Neural cell (in vitro differentiated cells): ENCODE measurements around the gene CTBP2.

ENCODE experiments used
- CTCF ChIP-seq: fragments of 450-650 bp; IDR thresholded peaks from 2 replicates; pipeline ENCODE4 v1.5.1; 2014; ENCODE audit warnings: antibody characterized with exemption, mild to moderate bottlenecking, moderate library complexity; ENCODE audit not compliant: poor library complexity, severe bottlenecking
- EP300 ChIP-seq: fragments of 450-650 bp; conservative IDR thresholded peaks from 2 replicates; pipeline ENCODE4 v1.6.1; 2014; ENCODE audit warnings: antibody characterized with exemption, mild to moderate bottlenecking, moderate library complexity; ENCODE audit not compliant: poor library complexity, severe bottlenecking
- EZH2 ChIP-seq: fragments of 200-600, 300-800 bp; shearing (Covaris generic), sonication (generic); IDR thresholded peaks from 2 replicates; pipeline ENCODE4 v1.6.1; 2014; ENCODE audit warnings: antibody characterized with exemption, low read length, borderline replicate concordance, mild to moderate bottlenecking; ENCODE audit not compliant: insufficient read depth, poor library complexity, severe bottlenecking

DNA sequence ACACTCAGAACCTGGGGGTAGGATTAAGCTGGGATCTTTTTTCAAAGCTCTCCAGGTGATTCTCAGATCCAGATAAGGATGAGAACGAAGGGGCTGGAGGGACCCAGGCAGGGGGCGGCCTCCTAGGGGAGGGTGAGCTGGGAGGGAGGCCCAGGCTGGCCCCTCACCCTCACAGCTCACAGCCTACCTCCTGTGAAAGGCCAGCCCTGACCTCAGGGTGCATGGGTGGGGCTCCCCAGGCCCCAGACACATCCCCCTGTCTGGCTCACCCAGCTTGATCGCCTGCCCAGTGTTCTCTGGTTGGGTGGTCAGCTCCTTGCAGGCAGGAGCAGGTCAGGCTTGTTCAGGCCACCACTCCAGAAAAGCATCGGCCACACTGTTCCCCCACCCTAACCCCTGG, 24.3 kb downstream of the CTBP2 start:
- no peak for TF ChIP-seq CTCF
- TF ChIP-seq EP300 = no peak
- no peak for TF ChIP-seq EZH2
